Measurements from ENCODE around the gene SHISA7.

DNA sequence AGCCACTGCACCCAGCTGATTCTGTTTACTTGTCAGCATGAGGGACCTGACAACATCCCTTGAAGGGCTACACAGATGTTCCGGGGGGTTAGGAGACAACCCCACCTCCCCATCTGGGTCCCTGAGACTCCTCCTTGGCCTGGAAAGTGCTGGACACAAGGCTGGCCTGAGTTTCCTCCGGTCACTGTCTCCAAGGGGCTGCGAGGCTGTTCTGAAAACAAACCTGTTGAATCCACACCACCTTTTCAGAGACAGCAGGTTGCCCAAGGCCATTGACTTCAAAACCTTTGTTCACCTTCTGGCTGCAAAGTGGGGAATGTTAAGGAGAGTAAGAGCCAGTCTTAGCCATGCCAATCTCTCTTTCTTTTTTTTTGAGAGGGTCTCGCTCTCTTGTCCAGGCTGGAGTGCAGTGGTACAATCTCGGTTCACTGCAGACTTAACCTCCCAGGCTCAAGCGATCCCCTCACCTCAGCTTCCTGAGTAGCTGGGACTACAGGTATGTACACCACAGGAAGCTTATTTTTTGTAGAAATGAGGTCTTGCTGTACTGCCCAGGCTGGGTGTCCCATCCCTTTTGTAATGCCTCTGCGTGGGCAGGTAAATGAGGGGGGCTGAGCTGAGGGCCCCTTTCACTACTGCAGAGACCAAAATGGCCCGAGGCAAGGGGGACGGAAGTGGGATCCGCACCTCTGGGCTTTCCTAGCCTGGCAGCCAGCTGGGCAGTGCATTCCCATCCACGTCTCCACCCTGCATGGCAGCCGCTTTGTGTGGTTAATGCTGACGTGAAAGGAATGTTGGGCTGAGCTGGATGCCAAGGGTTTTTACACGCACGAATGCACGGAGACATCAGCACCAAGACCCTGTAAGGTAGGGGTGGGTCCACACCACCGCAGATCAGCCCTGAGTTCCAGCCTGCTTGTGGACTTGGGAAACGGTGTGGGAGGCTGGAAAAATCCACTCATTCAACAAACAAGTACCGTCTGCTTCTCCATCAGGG is 31.5 kb upstream of the SHISA7 start:
- TF ChIP-seq, protein P1, sequence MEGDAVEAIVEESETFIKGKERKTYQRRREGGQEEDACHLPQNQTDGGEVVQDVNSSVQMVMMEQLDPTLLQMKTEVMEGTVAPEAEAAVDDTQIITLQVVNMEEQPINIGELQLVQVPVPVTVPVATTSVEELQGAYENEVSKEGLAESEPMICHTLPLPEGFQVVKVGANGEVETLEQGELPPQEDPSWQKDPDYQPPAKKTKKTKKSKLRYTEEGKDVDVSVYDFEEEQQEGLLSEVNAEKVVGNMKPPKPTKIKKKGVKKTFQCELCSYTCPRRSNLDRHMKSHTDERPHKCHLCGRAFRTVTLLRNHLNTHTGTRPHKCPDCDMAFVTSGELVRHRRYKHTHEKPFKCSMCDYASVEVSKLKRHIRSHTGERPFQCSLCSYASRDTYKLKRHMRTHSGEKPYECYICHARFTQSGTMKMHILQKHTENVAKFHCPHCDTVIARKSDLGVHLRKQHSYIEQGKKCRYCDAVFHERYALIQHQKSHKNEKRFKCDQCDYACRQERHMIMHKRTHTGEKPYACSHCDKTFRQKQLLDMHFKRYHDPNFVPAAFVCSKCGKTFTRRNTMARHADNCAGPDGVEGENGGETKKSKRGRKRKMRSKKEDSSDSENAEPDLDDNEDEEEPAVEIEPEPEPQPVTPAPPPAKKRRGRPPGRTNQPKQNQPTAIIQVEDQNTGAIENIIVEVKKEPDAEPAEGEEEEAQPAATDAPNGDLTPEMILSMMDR (conservative IDR thresholded peaks at IDR 0.05; ENCODE audit: low read length), result no peak
- no peak for TF ChIP-seq EZH2phosphoT487 (IDR thresholded peaks at IDR 0.05; ENCODE audit: borderline replicate concordance, low read depth, low read length)
